GM21619 (cell line): ENCODE data around the gene FAM120B.

Experiments used
- ATAC-seq: cut with Tn5 transposase; IDR thresholded peaks from one replicate; pipeline ENCODE4 v1.9.1; 2021; ENCODE audit not compliant: unreplicated experiment

Gene FAM120B

GRCh38 chr6:170416959-170417606, 110.5 kb downstream of the FAM120B start:
- ATAC-seq, result no peak

GRCh38 chr6:170417881-170418280, 111.3 kb downstream of the FAM120B start:
- ATAC-seq, result no peak

GRCh38 chr6:170420283-170420682, 113.7 kb downstream of the FAM120B start:
- ATAC-seq, result no peak

- ATAC-seq, result no peak
Measured at GRCh38 chr6:170420791-170421776, 114.5 kb downstream of the FAM120B start.

- no peak for ATAC-seq
Measured at GRCh38 chr6:170421921-170422320, 115.4 kb downstream of the FAM120B start.

GRCh38 chr6:170423030-170423429, 116.5 kb downstream of the FAM120B start:
- ATAC-seq, result no peak

- ATAC-seq, result no peak
Measured at GRCh38 chr6:170423814-170424603, 117.5 kb downstream of the FAM120B start.

- ATAC-seq, result no peak
Measured at GRCh38 chr6:170424604-170425126, 118.1 kb downstream of the FAM120B start.

GRCh38 chr6:170429450-170429849, 122.9 kb downstream of the FAM120B start:
- ATAC-seq, result no peak

GRCh38 chr6:170433163-170434116, 126.9 kb downstream of the FAM120B start:
- no peak for ATAC-seq

- ATAC-seq, result no peak
Measured at GRCh38 chr6:170434117-170434820, 127.7 kb downstream of the FAM120B start.

- ATAC-seq, result no peak
Measured at GRCh38 chr6:170434821-170435155, 128.2 kb downstream of the FAM120B start.

GRCh38 chr6:170435766-170436165, 129.2 kb downstream of the FAM120B start:
- ATAC-seq, result no peak

GRCh38 chr6:170436209-170436809, 129.8 kb downstream of the FAM120B start:
- ATAC-seq, result no peak

GRCh38 chr6:170437719-170438401, 131.3 kb downstream of the FAM120B start:
- no peak for ATAC-seq

GRCh38 chr6:170438402-170438753, 131.8 kb downstream of the FAM120B start:
- peak; percentile 98 for ATAC-seq

- no peak for ATAC-seq
Measured at GRCh38 chr6:170438861-170439260, 132.3 kb downstream of the FAM120B start.
